Measurements from ENCODE around the gene SLC26A4.

- TF ChIP-seq ZFP3 (CRISPR knock-in tag; IDR thresholded peaks at IDR 0.05) (no peak), TCF4 (CRISPR knock-in tag; IDR thresholded peaks at IDR 0.05; ENCODE audit: borderline replicate concordance) (no peak), ARNTL (CRISPR knock-in tag; IDR thresholded peaks at IDR 0.05; ENCODE audit: borderline replicate concordance, low read depth) (no peak), PATZ1 (CRISPR knock-in tag; IDR thresholded peaks at IDR 0.05; ENCODE audit: borderline replicate concordance) (no peak)
Measured at GRCh38 chr7:107758667-107759066, 98.0 kb downstream of the SLC26A4 start.

All from SK-N-SH treated with all-trans-retinoic acid at 6 μM for 48 hours (cell line).